GM18861 (cell line): ENCODE results near the gene FIZ1.
A peak's percentile ranks its signal among the peaks of the same experiment; 100 is the strongest.
"Not testable (repeated sequence)": the region's sequence is repeated elsewhere in the genome, so short reads cannot be mapped to it uniquely, and the experiment has no call there.

Source experiments
- ATAC-seq: cut with Tn5 transposase; IDR thresholded peaks from one replicate; pipeline ENCODE4 v1.9.1; 2021; ENCODE audit not compliant: unreplicated experiment

The FIZ1 gene

GRCh38 chr19:55596304-55596703 lies 3.0 kb downstream of the FIZ1 start:
- no peak for ATAC-seq

DNA sequence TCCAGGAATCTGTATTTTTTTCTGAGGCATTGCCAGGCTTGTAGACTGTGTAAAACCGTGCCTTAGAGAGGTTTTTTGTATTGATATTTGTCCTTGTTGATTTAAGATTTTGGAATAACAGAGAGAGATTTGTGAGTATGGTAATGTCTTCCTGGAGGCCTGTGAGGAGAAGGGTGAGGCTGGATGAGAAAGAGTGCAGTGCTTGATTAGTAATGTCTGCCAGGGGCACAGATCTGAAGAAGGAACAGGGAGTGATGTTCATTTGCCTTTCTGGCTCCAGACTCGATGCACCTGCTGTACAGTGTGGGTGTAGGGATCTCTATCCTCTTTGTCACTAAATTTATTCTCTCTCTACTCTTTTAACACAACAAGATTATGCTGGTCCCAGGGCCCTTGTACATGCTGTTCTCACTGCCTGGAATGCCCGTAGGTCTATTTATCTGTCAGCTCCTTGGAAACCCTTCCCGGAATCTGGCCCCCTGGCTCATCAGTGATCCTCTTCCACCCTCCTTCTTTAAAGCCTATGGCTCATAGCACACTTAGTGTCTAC lies 4.2 kb downstream of the FIZ1 start:
- no peak for ATAC-seq

DNA sequence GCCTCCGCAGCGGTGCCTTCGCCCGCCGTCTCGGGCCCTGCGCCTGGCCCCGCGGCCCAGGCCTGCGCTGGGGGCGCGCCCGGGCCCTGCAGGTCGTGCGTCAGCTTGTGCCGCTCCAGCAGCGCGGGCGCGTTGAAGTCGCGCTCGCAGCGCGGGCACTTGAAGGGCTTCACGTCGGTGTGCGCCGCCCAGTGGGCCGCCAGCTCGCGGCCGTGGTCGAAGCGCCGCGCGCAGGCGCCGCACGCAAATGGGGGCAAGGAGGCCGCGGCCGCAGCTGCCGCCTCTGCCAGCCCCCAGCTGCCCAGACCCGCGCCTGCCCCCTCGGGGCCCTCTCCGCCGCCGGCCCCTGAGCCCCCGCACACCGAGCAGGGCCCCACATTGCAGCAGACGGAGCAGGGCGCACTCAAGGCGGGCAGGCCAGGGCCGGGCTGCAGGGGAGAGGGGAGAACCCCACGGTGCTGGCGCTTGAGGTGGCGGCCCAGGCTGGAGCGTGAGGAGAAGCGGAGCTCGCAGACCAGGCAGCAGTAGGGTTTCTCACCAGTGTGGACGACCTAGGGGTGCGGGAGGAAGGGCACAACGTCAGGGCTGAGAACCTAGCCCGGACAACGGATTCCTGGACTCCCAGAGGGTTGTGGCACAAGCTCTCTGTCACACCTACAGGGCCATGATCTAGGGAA lies 6.1 kb downstream of the FIZ1 start:
- ATAC-seq = no peak

DNA sequence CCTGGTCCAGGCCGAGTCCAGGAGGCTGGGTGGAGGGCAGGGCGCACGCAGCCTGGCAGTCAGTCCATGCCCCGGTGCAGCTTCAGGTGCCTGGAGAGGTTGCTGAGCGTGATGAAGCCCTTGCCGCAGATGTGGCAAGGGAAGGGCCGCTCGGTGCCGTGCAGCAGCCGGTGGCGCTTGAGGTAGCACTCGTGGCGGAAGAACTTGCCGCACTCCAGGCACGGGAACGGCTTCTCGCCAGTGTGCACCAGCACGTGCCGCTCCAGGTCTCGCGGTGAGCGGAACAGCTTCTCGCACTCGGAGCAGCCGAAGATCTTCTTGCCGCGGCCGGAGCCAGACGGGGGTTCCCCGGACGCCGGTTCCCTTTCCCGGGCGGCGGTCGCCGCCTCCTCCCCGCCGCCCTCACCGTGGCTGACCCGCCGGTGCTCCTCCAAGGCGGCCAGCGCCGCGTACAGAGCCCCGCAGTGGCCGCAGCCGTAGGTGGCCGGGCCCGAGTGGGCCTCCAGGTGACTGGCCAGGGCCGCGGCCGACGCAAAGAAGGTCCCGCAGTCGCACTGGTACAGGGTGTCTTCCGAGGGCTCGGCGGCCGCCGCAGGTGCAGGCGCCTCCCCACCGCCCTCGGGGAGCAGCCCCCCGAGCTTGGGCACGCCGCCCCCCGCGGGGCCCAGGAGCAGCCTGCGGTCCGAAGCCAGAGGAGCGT lies 6.8 kb downstream of the FIZ1 start:
- no peak for ATAC-seq

GRCh38 chr19:55591555-55591954 lies 7.8 kb downstream of the FIZ1 start:
- ATAC-seq = no peak

- no peak for ATAC-seq
Measured at GRCh38 chr19:55590617-55591016, 8.7 kb downstream of the FIZ1 start.

GRCh38 chr19:55590109-55590508 lies 9.2 kb downstream of the FIZ1 start:
- ATAC-seq = no peak

DNA sequence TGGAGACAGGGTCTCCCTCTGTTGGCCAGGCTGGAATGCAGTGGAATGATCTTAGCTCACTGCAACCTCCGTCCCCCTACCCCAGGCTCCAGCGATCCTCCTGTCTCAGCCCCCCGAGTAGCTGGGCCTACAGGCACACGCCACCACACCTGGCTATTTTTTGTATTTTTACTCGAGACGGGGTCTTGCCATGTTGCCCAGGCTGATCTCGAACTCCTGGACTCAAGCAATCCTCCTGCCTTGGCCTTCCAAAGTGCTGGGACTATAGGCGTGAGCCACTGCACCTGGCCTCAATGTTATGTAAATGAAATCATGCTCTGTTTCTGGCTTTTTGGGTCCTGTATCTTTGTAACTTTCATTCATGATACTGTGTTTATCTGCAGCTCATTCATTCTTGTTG lies 10.6 kb downstream of the FIZ1 start:
- ATAC-seq = no peak

DNA sequence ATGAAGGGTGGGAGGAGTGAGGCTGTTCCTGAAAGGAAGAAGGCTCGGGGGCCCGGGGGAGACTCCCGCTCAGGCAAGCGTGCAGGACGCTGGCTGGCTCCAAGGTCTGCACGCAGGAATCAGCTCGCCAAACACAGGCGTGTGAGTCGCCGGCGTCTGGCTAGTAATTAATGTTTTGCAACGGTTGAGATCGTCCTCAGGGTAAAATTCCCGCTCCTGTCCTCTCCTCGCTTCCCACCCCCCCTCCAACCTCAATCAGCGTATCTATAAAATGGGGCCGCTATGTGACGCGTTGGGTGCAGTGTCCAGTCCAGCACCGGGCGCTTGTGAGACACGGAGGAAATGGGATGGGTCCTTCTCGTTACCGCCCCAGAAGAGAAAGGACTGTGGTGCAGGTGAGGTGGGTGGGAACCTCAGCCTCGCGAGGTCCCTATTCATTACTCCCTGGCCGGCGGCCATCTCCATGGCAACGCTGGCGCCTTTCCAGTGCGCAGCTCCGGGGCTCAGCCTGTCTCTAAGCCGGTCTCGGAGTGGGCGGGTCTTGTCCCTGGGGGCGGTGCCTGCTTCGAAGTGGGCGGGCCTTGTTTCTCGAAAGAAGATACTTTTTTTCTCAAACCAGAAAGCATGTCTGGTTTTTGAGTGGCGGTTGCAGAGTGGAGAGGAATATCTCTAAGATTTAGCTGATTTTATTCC lies 12.2 kb downstream of the FIZ1 start:
- ATAC-seq = peak; percentile 91

DNA sequence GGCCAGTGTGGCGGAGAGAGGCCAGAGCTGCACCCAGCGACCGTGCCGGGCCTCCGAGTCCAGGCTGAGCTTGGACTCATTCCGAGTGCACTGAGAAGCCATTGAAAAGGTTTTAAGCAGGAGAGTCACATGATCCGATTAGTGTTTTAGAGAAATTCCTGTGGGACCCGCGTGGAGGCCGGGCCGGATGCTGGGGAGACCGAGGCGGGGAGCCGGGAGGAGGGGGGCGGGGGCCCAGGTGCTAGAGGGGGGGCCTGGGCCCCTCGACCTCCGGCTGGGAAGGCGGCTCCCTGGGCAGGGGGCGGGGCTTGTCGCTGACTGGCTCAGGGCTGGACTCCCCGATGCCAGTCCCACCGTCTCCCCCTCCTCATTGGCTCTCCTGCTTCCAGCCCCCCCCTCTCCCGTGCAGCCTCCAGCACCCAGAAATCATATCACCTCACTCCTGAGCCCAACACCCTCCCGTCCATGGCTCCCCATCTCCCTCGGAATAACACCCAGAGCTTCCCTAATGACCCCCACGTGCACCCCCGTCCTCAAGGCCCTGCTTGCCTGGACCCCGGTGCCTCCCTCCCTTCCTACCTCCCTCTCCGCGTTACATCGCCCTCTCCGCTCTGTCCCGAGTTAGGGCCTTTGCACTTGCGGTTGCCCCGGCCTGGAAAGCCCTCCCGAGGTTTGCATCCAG lies 13.5 kb downstream of the FIZ1 start:
- ATAC-seq = no peak

DNA sequence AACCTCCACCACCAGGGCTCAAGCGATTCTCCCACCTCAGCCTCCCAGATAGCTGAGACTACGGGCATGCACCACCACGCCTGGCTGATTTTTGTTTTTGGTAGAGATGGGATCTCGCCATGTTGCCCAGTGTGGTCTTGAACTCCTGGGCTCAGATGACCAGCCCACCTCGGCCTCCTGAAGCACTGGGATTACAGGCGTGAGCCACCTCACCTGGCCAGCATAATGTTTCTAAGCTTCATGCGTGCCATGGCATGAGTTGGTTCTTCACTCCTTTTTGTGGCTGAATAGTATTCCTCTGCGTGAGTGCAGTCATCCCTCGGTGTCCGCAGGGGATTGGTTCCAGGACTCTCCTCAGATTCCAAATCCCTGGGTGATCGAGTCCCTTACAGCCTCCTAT lies 14.4 kb downstream of the FIZ1 start:
- no peak for ATAC-seq

DNA sequence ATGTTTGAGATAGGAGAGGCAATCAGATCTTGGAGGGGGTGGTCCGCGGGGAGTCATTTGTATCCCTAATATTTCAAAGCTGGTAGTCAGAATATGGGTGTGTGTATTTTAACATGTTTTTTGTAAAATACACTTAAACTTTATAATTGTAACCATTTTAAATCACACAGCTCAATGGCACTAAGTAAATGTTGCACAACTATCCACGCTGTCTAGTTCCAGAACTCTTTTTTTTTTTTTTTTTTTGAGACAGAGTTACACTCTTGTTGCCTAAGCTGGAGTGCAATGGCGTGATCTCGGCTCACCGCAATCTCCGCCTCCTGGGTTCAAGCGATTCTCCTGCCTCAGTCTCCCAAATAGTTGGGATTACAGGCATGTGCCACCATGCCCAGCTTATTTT lies 15.4 kb downstream of the FIZ1 start:
- not testable (repeated sequence) for ATAC-seq

GRCh38 chr19:55582284-55582683 lies 17.0 kb downstream of the FIZ1 start:
- ATAC-seq = not testable (repeated sequence)

- no peak for ATAC-seq
Measured at GRCh38 chr19:55581823-55582223, 17.5 kb downstream of the FIZ1 start.

DNA sequence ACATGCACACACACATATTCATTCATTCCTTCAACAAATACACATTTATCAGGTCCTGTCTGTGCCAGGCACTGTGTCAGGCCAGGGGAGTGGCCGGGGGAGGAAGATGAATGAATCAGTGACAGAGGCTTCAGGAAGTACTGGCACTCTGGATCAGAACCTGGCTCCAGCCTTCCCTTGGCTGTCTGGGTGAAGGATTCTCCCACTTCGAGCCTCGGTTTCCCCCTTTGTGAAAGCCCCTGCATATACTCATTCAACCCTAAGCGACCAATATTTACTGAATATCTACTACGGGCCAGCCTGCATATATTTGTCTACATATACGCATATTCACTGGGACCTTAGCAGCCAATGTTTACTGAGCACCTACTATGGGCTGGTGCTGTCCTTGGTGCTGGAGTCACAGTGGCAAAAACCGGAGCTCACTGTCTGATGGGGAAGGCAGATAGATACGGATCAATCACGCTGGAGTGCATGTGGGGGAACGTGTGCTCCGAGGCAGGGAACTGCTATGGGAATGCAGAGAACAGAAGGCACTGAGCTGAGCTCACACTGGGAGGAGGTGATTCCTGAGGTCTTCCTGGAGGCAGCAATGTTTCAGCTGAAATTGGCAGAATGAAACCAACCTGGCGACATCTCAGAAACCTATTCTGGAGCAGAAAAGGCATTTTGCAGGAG lies 18.0 kb downstream of the FIZ1 start:
- no peak for ATAC-seq

DNA sequence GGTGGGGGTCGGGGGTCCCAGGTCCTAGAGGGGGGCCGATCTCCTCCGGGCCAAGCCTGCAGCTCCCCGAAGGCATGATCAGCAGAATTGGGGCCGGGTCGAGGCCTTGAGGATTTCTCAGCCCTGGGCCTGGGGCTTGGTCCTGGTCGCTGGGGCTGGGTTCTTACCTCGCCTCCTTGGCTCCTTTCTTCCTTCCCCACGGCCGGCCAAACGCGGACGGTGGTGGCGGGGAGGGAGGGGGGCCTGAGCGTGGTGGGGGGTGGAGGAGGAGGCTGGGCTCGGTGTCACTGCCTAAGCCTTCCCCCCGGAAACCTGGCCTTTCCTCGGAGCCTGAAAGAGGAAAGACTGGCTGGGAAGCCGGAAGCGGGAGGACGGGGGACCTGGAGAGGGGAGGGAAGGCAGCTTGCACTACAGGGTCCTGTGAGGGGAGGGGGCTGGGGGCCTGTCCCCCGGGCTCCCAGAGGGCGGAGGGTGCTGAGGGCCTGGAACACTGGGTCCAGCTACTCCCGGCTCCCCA lies 18.6 kb downstream of the FIZ1 start, which contains the start of gene ZNF579:
ZNF579 (minus strand) TSS at position 221 of the 517 bp plus-strand sequence. CDS start 1,209 bp downstream, outside the sequence.
- ATAC-seq = no peak

GRCh38 chr19:55579766-55580621 lies 19.3 kb downstream of the FIZ1 start:
- ATAC-seq = no peak

DNA sequence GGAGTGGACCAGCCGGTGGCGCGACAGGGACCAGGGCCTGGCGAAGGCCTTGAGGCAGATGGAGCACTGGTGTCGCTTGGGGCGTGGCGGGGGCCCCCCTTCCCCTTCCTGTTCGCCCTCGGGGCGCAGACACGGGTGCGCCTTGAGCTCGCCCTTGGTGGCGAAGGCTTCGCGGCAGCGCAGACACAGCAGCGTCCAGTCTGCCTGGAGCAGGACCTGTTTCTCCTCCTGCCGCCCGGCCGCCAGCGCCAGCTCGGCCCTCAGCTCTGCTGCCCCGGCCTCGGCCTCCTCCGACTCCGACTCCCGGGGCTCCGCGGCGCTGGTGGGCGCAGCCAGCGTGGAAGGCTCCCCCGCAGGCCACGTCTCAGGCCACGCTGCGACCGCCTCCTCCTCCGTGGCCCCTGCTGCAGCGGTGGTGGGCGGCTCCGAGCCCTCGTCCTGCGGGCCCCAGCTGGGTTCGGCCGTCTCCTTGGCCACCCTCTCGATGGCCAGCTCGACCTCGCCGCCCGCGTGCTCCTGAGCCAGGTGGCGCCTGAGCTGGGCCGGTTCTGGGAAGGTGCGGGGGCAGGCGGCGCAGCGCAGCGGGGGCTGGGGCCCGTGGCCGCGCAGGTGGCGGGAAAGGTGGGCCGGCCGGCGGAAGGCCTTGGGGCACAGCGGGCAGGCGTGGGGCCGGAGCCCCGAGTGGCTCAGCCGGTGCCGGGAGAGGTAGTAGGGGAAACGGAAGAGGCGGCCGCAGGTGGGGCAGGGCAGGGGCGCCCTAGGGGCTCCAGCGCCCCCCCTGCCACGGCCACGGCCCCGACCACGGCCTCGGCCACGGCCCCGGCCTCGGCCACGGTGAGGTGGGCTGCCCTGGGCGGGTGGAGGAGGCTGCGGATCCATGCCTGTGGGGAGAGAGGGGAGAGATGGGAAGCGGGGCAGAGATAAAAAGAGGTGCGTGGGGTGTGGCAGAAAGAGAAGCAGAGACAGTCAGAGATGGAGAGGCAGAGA lies 20.3 kb downstream of the FIZ1 start:
- ATAC-seq = no peak
